Measurements from ENCODE around the gene LILRA6. TPM values are rescaled to one million over a fixed set of nuclear protein-coding genes. Genes with fewer than 3 reads are reported as not detected.
A peak's percentile ranks its signal among the peaks of the same experiment; 100 is the strongest.
"Not testable (repeated sequence)": the region's sequence is repeated elsewhere in the genome, so short reads cannot be mapped to it uniquely, and the experiment has no call there.

LILRA6 gene
- polyA plus RNA-seq, 1 experiment, result not detected

DNA sequence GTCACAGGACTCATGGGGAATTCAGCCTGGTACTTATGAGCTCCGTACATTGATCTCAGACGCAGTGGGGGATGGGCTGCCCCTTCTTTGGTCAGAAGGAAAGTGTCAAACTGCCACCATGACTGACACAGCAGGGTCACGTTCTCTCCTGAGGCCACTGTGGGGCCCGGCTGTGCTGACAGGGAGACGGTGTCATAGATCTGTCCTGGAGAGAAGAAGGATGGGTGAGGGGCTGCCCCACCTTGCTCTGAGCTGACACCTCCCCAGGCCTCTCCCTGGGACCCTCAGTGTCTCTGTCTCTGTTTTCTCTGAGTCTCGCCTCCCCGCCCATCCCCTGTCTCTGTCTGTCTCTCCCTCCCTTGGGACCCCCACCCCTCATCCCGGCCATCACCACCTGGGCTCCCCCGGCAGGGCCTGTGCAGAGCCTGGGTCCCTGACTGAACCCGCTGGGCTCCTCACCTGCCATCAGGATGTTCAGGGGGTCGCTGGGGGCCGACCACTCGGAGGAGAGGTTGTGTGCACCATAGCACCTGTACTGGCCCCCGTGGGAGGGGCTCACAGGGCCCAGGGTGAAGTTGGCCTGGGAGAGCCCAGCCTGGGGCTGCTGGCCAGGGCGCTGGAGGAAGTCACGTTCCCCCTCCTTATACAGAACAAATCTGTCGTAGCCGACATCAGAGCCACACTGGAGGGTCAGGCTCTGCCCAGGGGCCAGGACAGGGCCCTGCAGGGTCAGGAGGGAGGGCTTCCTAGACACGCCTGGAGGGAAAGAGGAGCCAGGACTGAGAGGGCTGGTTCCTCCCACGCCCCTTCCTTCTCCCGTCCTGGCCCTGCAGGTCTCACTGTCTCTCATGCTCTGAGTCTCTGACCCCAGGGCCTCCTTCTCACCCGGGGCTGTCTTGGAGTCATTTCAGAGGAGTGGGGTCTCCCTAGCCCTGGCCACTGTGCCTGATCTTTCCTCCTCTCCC, 1.9 kb downstream of the LILRA6 start:
- H3K27me3 ChIP-seq (ENCODE audit: control insufficient read depth, insufficient read depth, low read length); CTCF ChIA-PET; H3K27ac ChIP-seq (ENCODE audit: low read depth, low read length); DNase-seq (ENCODE audit: low read depth, low spot score); H3K9me3 ChIP-seq (ENCODE audit: control insufficient read depth, insufficient read depth, low read length); H3K4me3 ChIP-seq (ENCODE audit: low read depth, low read length); POLR2A ChIA-PET: not testable (repeated sequence)

DNA sequence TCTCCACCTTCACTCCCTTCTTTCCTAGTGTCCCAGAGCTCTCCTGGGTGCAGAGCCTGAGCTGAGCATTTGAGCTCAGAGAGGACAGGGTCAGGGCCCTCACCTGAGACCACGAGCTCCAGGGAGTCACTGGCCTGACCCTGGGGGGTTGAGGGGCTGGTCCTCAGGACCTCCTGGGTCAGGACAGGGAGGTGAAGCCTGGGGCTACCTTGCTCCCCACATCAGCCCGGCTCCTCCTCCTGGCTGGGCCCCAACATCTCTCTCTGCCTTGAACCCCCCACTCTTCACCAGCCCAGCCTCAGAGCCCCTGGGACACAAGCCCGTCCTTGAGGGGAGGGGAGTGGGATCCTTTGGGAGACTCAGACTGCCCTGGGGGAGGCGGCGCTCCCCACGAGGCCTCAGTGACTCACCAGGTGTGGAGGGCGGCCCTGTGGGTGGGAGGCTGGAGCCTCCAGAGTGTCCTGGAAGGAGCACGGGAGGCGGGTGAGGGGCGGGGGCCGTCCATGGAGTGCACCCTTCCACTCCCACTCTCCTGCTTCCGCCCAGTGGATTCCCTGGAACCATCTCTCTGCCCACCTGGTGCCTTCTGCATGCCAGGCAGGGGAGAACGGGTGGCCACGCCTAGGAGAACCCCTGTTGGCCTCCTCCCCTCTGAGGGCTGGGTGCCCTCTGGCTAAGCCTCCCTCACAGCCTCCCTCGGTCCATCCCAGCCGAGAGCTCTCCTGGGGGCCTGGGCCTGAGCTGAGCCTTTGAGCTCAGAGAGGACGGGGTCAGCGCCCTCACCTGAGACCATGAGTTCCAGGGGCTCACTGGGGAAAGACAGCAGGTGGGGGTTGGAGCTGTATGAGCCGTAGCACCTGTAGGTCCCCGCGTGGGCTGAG, 2.9 kb downstream of the LILRA6 start:
- H3K27ac ChIP-seq (ENCODE audit: low read depth, low read length); DNase-seq (ENCODE audit: low read depth, low spot score); CTCF ChIA-PET; H3K4me3 ChIP-seq (ENCODE audit: low read depth, low read length); H3K27me3 ChIP-seq (ENCODE audit: control insufficient read depth, insufficient read depth, low read length); POLR2A ChIA-PET; H3K9me3 ChIP-seq (ENCODE audit: control insufficient read depth, insufficient read depth, low read length): not testable (repeated sequence)

DNA sequence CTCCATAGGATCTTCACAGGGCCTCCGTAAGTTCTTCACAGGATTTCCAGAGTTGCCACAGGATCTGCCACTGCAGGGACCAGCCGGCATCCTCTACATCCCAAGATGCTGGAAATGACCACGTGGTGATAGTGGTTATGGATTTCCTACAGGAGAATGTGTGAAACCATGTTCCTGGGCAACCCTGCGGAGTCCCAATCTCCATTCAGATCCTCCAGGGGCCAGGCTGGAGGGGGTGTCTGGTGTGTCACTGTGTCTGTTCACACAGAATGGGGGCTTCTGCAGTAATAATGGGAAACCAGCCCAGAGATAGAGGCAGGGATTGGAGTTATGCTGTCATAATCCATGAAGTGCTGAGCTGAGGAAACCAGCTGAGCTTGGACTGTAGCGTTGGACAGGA, 8.6 kb downstream of the LILRA6 start:
- TF ChIP-seq, protein P1, sequence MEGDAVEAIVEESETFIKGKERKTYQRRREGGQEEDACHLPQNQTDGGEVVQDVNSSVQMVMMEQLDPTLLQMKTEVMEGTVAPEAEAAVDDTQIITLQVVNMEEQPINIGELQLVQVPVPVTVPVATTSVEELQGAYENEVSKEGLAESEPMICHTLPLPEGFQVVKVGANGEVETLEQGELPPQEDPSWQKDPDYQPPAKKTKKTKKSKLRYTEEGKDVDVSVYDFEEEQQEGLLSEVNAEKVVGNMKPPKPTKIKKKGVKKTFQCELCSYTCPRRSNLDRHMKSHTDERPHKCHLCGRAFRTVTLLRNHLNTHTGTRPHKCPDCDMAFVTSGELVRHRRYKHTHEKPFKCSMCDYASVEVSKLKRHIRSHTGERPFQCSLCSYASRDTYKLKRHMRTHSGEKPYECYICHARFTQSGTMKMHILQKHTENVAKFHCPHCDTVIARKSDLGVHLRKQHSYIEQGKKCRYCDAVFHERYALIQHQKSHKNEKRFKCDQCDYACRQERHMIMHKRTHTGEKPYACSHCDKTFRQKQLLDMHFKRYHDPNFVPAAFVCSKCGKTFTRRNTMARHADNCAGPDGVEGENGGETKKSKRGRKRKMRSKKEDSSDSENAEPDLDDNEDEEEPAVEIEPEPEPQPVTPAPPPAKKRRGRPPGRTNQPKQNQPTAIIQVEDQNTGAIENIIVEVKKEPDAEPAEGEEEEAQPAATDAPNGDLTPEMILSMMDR (IDR thresholded peaks at IDR 0.05; ENCODE audit: low read depth, low read length), result no peak
- Histone ChIP-seq H3K4me3 (ENCODE audit: low read depth, low read length) (no peak overlapping the region), H3K27ac (ENCODE audit: low read depth, low read length) (no peak overlapping the region), H3K9me3 (ENCODE audit: control insufficient read depth, insufficient read depth, low read length) (no peaks in the 10 kb centered on the region), H3K27me3 (ENCODE audit: control insufficient read depth, insufficient read depth, low read length) (peaks cover 12% of the 10 kb centered on the region)
- POLR2A ChIA-PET, result no interaction called here
- DNase-seq (ENCODE audit: low read depth, low spot score), result no peak
- CTCF ChIA-PET, result no interaction called here

- H3K9me3 ChIP-seq (ENCODE audit: control insufficient read depth, insufficient read depth, low read length), result no peaks in the 10 kb centered on the region
- H3K27me3 ChIP-seq (ENCODE audit: control insufficient read depth, insufficient read depth, low read length), result peaks cover 19% of the 10 kb centered on the region
- DNase-seq (ENCODE audit: low read depth, low spot score), result peak; percentile 38
- TF ChIP-seq, protein P1 (IDR thresholded peaks at IDR 0.05; ENCODE audit: low read depth, low read length), result peak; percentile 94
- no peak overlapping the region for H3K4me3 ChIP-seq (ENCODE audit: low read depth, low read length)
- ChIA-PET CTCF (interaction anchor here (0.6 to 1.0 kb wide), 5 partner anchors 20 to 114 kb away, joined by 3 to 10 read pairs (median 4); partner anchors contain the start of gene MBOAT7), POLR2A (no interaction called here)
- H3K27ac ChIP-seq (ENCODE audit: low read depth, low read length), result no peak overlapping the region
Measured at GRCh38 chr19:54231077-54231931, 11.3 kb downstream of the LILRA6 start.

GRCh38 chr19:54230031-54230430, 12.6 kb downstream of the LILRA6 start:
- ChIA-PET POLR2A (interaction anchor here (0.7 kb wide), 1 partner anchor 57 kb away, joined by 4 read pairs; no protein-coding TSS in a partner anchor), CTCF (interaction anchor here (0.7 kb wide), 1 partner anchor 230 kb away, joined by 3 read pairs; no protein-coding TSS in a partner anchor)
- Histone ChIP-seq H3K27me3 (ENCODE audit: control insufficient read depth, insufficient read depth, low read length) (peaks cover 24% of the 10 kb centered on the region), H3K9me3 (ENCODE audit: control insufficient read depth, insufficient read depth, low read length) (no peaks in the 10 kb centered on the region), H3K4me3 (ENCODE audit: low read depth, low read length) (no peak overlapping the region), H3K27ac (ENCODE audit: low read depth, low read length) (no peak overlapping the region)
- TF ChIP-seq, protein P1 (IDR thresholded peaks at IDR 0.05; ENCODE audit: low read depth, low read length), result no peak
- no peak for DNase-seq (ENCODE audit: low read depth, low spot score)

Measured in AG04450 (cell line).